ENCODE measurements around the gene PNRC1.

Gene PNRC1

GRCh38 chr6:89045576-89045975 lies 35.0 kb upstream of the PNRC1 start:
- no peak overlapping the region for H2AFZ ChIP-seq (ENCODE audit: low read length)
- TF ChIP-seq, protein P1, sequence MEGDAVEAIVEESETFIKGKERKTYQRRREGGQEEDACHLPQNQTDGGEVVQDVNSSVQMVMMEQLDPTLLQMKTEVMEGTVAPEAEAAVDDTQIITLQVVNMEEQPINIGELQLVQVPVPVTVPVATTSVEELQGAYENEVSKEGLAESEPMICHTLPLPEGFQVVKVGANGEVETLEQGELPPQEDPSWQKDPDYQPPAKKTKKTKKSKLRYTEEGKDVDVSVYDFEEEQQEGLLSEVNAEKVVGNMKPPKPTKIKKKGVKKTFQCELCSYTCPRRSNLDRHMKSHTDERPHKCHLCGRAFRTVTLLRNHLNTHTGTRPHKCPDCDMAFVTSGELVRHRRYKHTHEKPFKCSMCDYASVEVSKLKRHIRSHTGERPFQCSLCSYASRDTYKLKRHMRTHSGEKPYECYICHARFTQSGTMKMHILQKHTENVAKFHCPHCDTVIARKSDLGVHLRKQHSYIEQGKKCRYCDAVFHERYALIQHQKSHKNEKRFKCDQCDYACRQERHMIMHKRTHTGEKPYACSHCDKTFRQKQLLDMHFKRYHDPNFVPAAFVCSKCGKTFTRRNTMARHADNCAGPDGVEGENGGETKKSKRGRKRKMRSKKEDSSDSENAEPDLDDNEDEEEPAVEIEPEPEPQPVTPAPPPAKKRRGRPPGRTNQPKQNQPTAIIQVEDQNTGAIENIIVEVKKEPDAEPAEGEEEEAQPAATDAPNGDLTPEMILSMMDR (conservative IDR thresholded peaks at IDR 0.05; ENCODE audit: low read length), result no peak
- H3K4me1 ChIP-seq (ENCODE audit: insufficient read depth, low read length, poor library complexity, severe bottlenecking), result peaks cover 5% of the 10 kb centered on the region
- H3K4me2 ChIP-seq (ENCODE audit: low read depth, low read length, poor library complexity, severe bottlenecking), result no peak overlapping the region
- no peak overlapping the region for H3K9ac ChIP-seq (ENCODE audit: low read depth, low read length, poor library complexity, severe bottlenecking)
- no peaks in the 10 kb centered on the region for H3F3A ChIP-seq (ENCODE audit: low read depth)
- H3K36me3 ChIP-seq (ENCODE audit: insufficient read depth, low read length), result no peaks in the 10 kb centered on the region
- no peaks in the 10 kb centered on the region for H3K9me3 ChIP-seq (ENCODE audit: insufficient read depth, low read depth, low read length)
- H3K79me2 ChIP-seq (ENCODE audit: insufficient read depth, low read length), result no peaks in the 10 kb centered on the region
- no peaks in the 10 kb centered on the region for H3K9me2 ChIP-seq (replicated peaks; ENCODE audit: low read depth, low read length)
- no peaks in the 10 kb centered on the region for H3K27me3 ChIP-seq (ENCODE audit: insufficient read depth, low read length, poor library complexity, severe bottlenecking)
- H4K20me1 ChIP-seq (ENCODE audit: insufficient read depth, low read length, poor library complexity, severe bottlenecking), result no peaks in the 10 kb centered on the region
- no peak overlapping the region for H3K4me3 ChIP-seq (ENCODE audit: low read length, poor library complexity, severe bottlenecking)

GRCh38 chr6:89047473-89047872 lies 33.1 kb upstream of the PNRC1 start:
- no peak for TF ChIP-seq EZH2phosphoT487 (IDR thresholded peaks at IDR 0.05; ENCODE audit: borderline replicate concordance)
- TF ChIP-seq, protein P1 (conservative IDR thresholded peaks at IDR 0.05; ENCODE audit: low read length), result no peak

GRCh38 chr6:89048288-89048923 lies 32.1 kb upstream of the PNRC1 start:
- Histone ChIP-seq H4K20me1 (ENCODE audit: insufficient read depth, low read length, poor library complexity, severe bottlenecking) (no peaks in the 10 kb centered on the region), H3K9ac (ENCODE audit: low read depth, low read length, poor library complexity, severe bottlenecking) (no peak overlapping the region), H3K36me3 (ENCODE audit: insufficient read depth, low read length) (no peaks in the 10 kb centered on the region), H3K9me3 (ENCODE audit: insufficient read depth, low read depth, low read length) (no peaks in the 10 kb centered on the region), H3K9me2 (replicated peaks; ENCODE audit: low read depth, low read length) (no peaks in the 10 kb centered on the region), H3K27me3 (ENCODE audit: insufficient read depth, low read length, poor library complexity, severe bottlenecking) (no peaks in the 10 kb centered on the region), H2AFZ (ENCODE audit: low read length) (no peak overlapping the region), H3K4me1 (ENCODE audit: insufficient read depth, low read length, poor library complexity, severe bottlenecking) (peaks cover 8% of the 10 kb centered on the region), H3K79me2 (ENCODE audit: insufficient read depth, low read length) (no peaks in the 10 kb centered on the region), H3K4me3 (ENCODE audit: low read length, poor library complexity, severe bottlenecking) (no peak overlapping the region), H3K4me2 (ENCODE audit: low read depth, low read length, poor library complexity, severe bottlenecking) (no peak overlapping the region), H3F3A (ENCODE audit: low read depth) (no peaks in the 10 kb centered on the region)
- no peak for TF ChIP-seq EZH2phosphoT487 (IDR thresholded peaks at IDR 0.05; ENCODE audit: borderline replicate concordance)
- TF ChIP-seq, protein P1 (conservative IDR thresholded peaks at IDR 0.05; ENCODE audit: low read length), result no peak

More at GRCh38 chr6:89047473-89047872, 33.1 kb upstream of the PNRC1 start:
- H3K4me2 ChIP-seq (ENCODE audit: low read depth, low read length, poor library complexity, severe bottlenecking), result no peak overlapping the region
- peaks cover 8% of the 10 kb centered on the region for H3K4me1 ChIP-seq (ENCODE audit: insufficient read depth, low read length, poor library complexity, severe bottlenecking)
- H3K9me3 ChIP-seq (ENCODE audit: insufficient read depth, low read depth, low read length), result no peaks in the 10 kb centered on the region
- no peak overlapping the region for H3K4me3 ChIP-seq (ENCODE audit: low read length, poor library complexity, severe bottlenecking)
- H3K9me2 ChIP-seq (replicated peaks; ENCODE audit: low read depth, low read length), result no peaks in the 10 kb centered on the region
- no peaks in the 10 kb centered on the region for H4K20me1 ChIP-seq (ENCODE audit: insufficient read depth, low read length, poor library complexity, severe bottlenecking)
- H3K36me3 ChIP-seq (ENCODE audit: insufficient read depth, low read length), result no peaks in the 10 kb centered on the region
- H3K9ac ChIP-seq (ENCODE audit: low read depth, low read length, poor library complexity, severe bottlenecking), result no peak overlapping the region
- H2AFZ ChIP-seq (ENCODE audit: low read length), result no peak overlapping the region
- H3K79me2 ChIP-seq (ENCODE audit: insufficient read depth, low read length), result no peaks in the 10 kb centered on the region
- no peaks in the 10 kb centered on the region for H3F3A ChIP-seq (ENCODE audit: low read depth)
- no peaks in the 10 kb centered on the region for H3K27me3 ChIP-seq (ENCODE audit: insufficient read depth, low read length, poor library complexity, severe bottlenecking)
